ENCODE data around the gene PAQR3.
"Not testable (repeated sequence)": the region's sequence is repeated elsewhere in the genome, so short reads cannot be mapped to it uniquely, and the experiment has no call there.

Gene PAQR3

GRCh38 chr4:78926826-78927225, 12.4 kb downstream of the PAQR3 start:
- peak; percentile 5 for FAIRE-seq

- FAIRE-seq = peak; percentile 68
Measured at GRCh38 chr4:78923464-78924312, 15.6 kb downstream of the PAQR3 start.

- no peak for FAIRE-seq
Measured at GRCh38 chr4:78922207-78922606, 17.0 kb downstream of the PAQR3 start.

GRCh38 chr4:78910612-78911011, 28.6 kb downstream of the PAQR3 start:
- FAIRE-seq = no peak

- not testable (repeated sequence) for FAIRE-seq
Measured at GRCh38 chr4:78908974-78909373, 30.3 kb downstream of the PAQR3 start.

- no peak for FAIRE-seq
Measured at GRCh38 chr4:78907638-78908037, 31.6 kb downstream of the PAQR3 start.

GRCh38 chr4:78904143-78904542, 35.1 kb downstream of the PAQR3 start:
- FAIRE-seq = no peak

- FAIRE-seq = peak; percentile 43
Measured at GRCh38 chr4:78902298-78902697, 36.9 kb downstream of the PAQR3 start.

- no peak for FAIRE-seq
Measured at GRCh38 chr4:78901882-78902281, 37.4 kb downstream of the PAQR3 start.

GRCh38 chr4:78899302-78899701, 39.9 kb downstream of the PAQR3 start:
- FAIRE-seq = no peak

GRCh38 chr4:78889955-78890354, 49.3 kb downstream of the PAQR3 start:
- FAIRE-seq = no peak

- no peak for FAIRE-seq
Measured at GRCh38 chr4:78885598-78885997, 53.6 kb downstream of the PAQR3 start.

GRCh38 chr4:78880874-78881492, 58.3 kb downstream of the PAQR3 start:
- no peak for FAIRE-seq

GRCh38 chr4:78878031-78878430, 61.2 kb downstream of the PAQR3 start:
- FAIRE-seq = no peak

- FAIRE-seq = peak; percentile 31
Measured at GRCh38 chr4:78876568-78877320, 62.5 kb downstream of the PAQR3 start.

- FAIRE-seq = no peak
Measured at GRCh38 chr4:78870056-78870455, 69.2 kb downstream of the PAQR3 start.

- FAIRE-seq = not testable (repeated sequence)
Measured at GRCh38 chr4:78868712-78869111, 70.5 kb downstream of the PAQR3 start.

GRCh38 chr4:78865451-78865850, 73.8 kb downstream of the PAQR3 start:
- FAIRE-seq = no peak

- FAIRE-seq = peak; percentile 86
Measured at GRCh38 chr4:78864405-78865024, 74.7 kb downstream of the PAQR3 start.

GRCh38 chr4:78863991-78864390, 75.2 kb downstream of the PAQR3 start:
- no peak for FAIRE-seq

GRCh38 chr4:78863254-78863869, 75.9 kb downstream of the PAQR3 start:
- no peak for FAIRE-seq

- peak; percentile 92 for FAIRE-seq
Measured at GRCh38 chr4:78862314-78862737, 76.9 kb downstream of the PAQR3 start.
